Measurements from ENCODE around the gene TMEM247.
"Not testable (repeated sequence)": the region's sequence is repeated elsewhere in the genome, so short reads cannot be mapped to it uniquely, and the experiment has no call there.

TMEM247 gene

GRCh38 chr2:46510598-46511177 lies 31.3 kb downstream of the TMEM247 start:
- no peak for DNase-seq (ENCODE audit: low read depth in 2 of 2)

- no peak for DNase-seq (ENCODE audit: low read depth in 2 of 2)
Observed at GRCh38 chr2:46512185-46512584, 32.8 kb downstream of the TMEM247 start.

- DNase-seq (ENCODE audit: low read depth in 2 of 2): no peak
Observed at GRCh38 chr2:46514738-46515137, 35.4 kb downstream of the TMEM247 start.

- no peak for DNase-seq (ENCODE audit: low read depth in 2 of 2)
Observed at GRCh38 chr2:46517485-46517884, 38.1 kb downstream of the TMEM247 start.

- DNase-seq (ENCODE audit: low read depth in 2 of 2): no peak
Observed at GRCh38 chr2:46518861-46519260, 39.5 kb downstream of the TMEM247 start.

- no peak for DNase-seq (ENCODE audit: low read depth in 2 of 2)
Observed at GRCh38 chr2:46519265-46519664, 39.9 kb downstream of the TMEM247 start.

- DNase-seq (ENCODE audit: low read depth in 2 of 2): no peak
Observed at GRCh38 chr2:46520130-46520711, 40.9 kb downstream of the TMEM247 start.

GRCh38 chr2:46521215-46521683 lies 41.9 kb downstream of the TMEM247 start:
- DNase-seq (ENCODE audit: low read depth in 2 of 2): no peak

GRCh38 chr2:46522385-46522784 lies 43.0 kb downstream of the TMEM247 start:
- DNase-seq (ENCODE audit: low read depth in 2 of 2): not testable (repeated sequence)

- no peak for DNase-seq (ENCODE audit: low read depth in 2 of 2)
Observed at GRCh38 chr2:46525522-46526155, 46.3 kb downstream of the TMEM247 start.

GRCh38 chr2:46528880-46529279 lies 49.5 kb downstream of the TMEM247 start:
- no peak for DNase-seq (ENCODE audit: low read depth in 2 of 2)

- DNase-seq (ENCODE audit: low read depth in 2 of 2): no peak
Observed at GRCh38 chr2:46530639-46531038, 51.3 kb downstream of the TMEM247 start.

GRCh38 chr2:46531863-46532262 lies 52.5 kb downstream of the TMEM247 start:
- DNase-seq (ENCODE audit: low read depth in 2 of 2): no peak

Measured in activated CD8-positive, alpha-beta memory T cell treated with anti-CD3 and anti-CD28 coated beads for 4 hours (primary cell).